Mesendoderm (in vitro differentiated cells): ENCODE measurements around the gene VWA8.

Source experiments
- DNase-seq: peaks from one replicate; pipeline ENCODE4 v3.0.0; 2013
- H2AK5ac ChIP-seq: 2 replicates; pipeline ENCODE4 v1.6.1; 2013; ENCODE audit warnings: low read length, inconsistent platforms
- H2BK120ac ChIP-seq: 2 replicates; pipeline ENCODE4 v1.6.1; 2013; ENCODE audit warnings: low read depth, mild to moderate bottlenecking, low read length, moderate library complexity, mixed read lengths
- H2BK15ac ChIP-seq: replicated peaks from 2 replicates; pipeline ENCODE4 v1.6.1; 2013; ENCODE audit warnings: low read depth, mild to moderate bottlenecking, moderate library complexity
- H2BK5ac ChIP-seq: 2 replicates; pipeline ENCODE4 v1.6.1; 2013; ENCODE audit warnings: low read length, inconsistent platforms
- H3K18ac ChIP-seq: 2 replicates; pipeline ENCODE4 v1.6.1; 2013; ENCODE audit warnings: mild to moderate bottlenecking, low read length, mixed read lengths
- H3K23ac ChIP-seq: one replicate; pipeline ENCODE4 v1.6.1; 2013; ENCODE audit warnings: low read length
- H3K27ac ChIP-seq: 2 replicates; pipeline ENCODE4 v1.5.1; 2013; ENCODE audit warnings: low read depth, mild to moderate bottlenecking, inconsistent platforms, low read length, moderate library complexity
- H3K27me3 ChIP-seq: 2 replicates; pipeline ENCODE4 v1.6.1; 2013; ENCODE audit warnings: low read length, control low read depth, mild to moderate bottlenecking, inconsistent platforms; ENCODE audit not compliant: insufficient read depth, poor library complexity
- H3K36me3 ChIP-seq: 2 replicates; pipeline ENCODE4 v1.6.1; 2013; ENCODE audit warnings: low read length, inconsistent platforms; ENCODE audit not compliant: control insufficient read depth, insufficient read depth
- H3K4ac ChIP-seq: one replicate; pipeline ENCODE4 v1.6.1; 2013; ENCODE audit warnings: low read depth, mild to moderate bottlenecking, low read length, moderate library complexity
- H3K4me1 ChIP-seq: 2 replicates; pipeline ENCODE4 v1.6.1; 2013; ENCODE audit warnings: low read depth, low read length, inconsistent platforms; ENCODE audit not compliant: control insufficient read depth
- H3K4me2 ChIP-seq: 2 replicates; pipeline ENCODE4 v1.6.1; 2013; ENCODE audit warnings: low read length
- H3K4me3 ChIP-seq: 2 replicates; pipeline ENCODE4 v1.5.1; 2013; ENCODE audit warnings: mild to moderate bottlenecking, low read length
- H3K56ac ChIP-seq: one replicate; pipeline ENCODE4 v1.6.1; 2013; ENCODE audit warnings: low read length
- H3K79me1 ChIP-seq: 2 replicates; pipeline ENCODE4 v1.6.1; 2013; ENCODE audit warnings: low read length, inconsistent platforms
- H3K79me2 ChIP-seq: 2 replicates; pipeline ENCODE4 v1.6.1; 2013; ENCODE audit warnings: mild to moderate bottlenecking, low read length; ENCODE audit not compliant: control insufficient read depth, insufficient read depth
- H3K9ac ChIP-seq: 2 replicates; pipeline ENCODE4 v1.6.1; 2013; ENCODE audit warnings: low read length, inconsistent platforms
- H4K5ac ChIP-seq: one replicate; pipeline ENCODE4 v1.6.1; 2013; ENCODE audit warnings: low read length
- H4K8ac ChIP-seq: one replicate; pipeline ENCODE4 v1.6.1; 2013; ENCODE audit warnings: low read depth, mild to moderate bottlenecking, control low read depth, low read length, moderate library complexity
- WGBS: extraction: QIAGEN DNeasy Blood & Tissue Kit; methylation state at CpG from one replicate; pipeline ENCODE4 v1.1.7; 2013; ENCODE audit warnings: low lambda C conversion rate, missing lambda C conversion rate; ENCODE audit not compliant: insufficient coverage; ENCODE audit errors: extremely low coverage; 5-methylcytosine and 5-hydroxymethylcytosine counted together

VWA8 gene

DNA sequence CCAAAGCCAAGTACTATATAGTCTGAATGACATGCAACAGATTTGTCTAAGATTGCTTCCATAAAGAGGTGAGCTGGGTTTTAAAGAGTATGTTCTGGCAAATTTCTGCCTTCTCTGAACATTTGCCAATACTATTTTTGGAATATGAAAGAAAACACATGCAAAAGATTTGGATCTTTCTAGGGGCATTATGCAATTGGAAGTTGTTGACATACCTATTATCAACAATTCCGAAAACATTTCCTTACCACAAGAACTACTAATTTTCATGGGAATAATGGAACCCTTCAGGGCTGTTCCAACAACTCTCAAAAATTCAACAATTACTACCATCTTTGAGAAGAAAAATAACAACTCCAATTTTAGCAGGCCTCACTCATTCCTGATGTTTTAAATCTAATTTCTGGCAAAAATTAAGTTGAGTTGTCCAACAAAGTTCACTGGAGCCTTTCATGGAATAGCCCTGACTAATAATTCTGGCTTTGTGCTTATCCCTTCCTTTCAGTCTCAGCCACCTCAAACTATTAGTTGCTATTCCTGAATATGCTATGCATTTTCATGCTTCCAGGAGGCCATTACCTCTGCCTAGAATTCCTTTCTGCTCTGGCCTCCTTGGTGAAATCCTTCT lies 253.6 kb downstream of the VWA8 start:
- WGBS: no CpG with 5 or more reads among the region's 1 CpG
- H3K4me3 ChIP-seq: no peak overlapping the region
- DNase-seq: no peak

DNA sequence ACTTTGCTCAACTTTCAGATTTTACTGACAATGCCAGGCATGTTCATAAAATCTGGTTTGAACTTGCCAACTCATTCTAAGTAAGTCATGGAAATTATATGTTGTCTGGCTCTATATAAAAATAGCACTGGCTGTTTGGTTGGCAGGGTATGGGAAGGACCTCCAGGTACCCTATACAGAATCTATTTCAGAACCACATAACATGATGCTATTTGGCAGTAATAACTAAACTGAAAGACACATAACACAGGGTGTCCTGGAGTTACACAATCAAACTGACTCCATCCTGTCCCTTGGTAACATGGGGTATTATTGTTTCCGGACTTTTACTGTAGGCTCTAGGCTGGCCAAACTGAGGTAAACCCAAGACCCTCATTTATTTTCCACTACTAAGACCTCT lies 254.8 kb downstream of the VWA8 start:
- Histone ChIP-seq H2BK120ac (no peak overlapping the region), H3K36me3 (no peaks in the 10 kb centered on the region), H3K9ac (no peak overlapping the region), H3K23ac (no peak overlapping the region), H3K4me1 (no peaks in the 10 kb centered on the region), H3K4ac (no peak overlapping the region), H3K79me2 (no peaks in the 10 kb centered on the region), H3K56ac (no peak overlapping the region), H4K8ac (no peak overlapping the region), H3K27me3 (no peaks in the 10 kb centered on the region), H3K79me1 (no peaks in the 10 kb centered on the region), H2BK5ac (no peak overlapping the region), H2AK5ac (no peak overlapping the region), H4K5ac (no peak overlapping the region), H3K18ac (no peak overlapping the region), H2BK15ac (no peak overlapping the region), H3K4me3 (no peak overlapping the region), H3K27ac (no peak overlapping the region), H3K4me2 (no peak overlapping the region)
- no CpG with 5 or more reads among the region's 1 CpG for WGBS
- no peak for DNase-seq

More for the DNA sequence above, 253.6 kb downstream of the VWA8 start:
- H2BK120ac ChIP-seq: no peak overlapping the region
- no peaks in the 10 kb centered on the region for H3K36me3 ChIP-seq
- H2BK5ac ChIP-seq: no peak overlapping the region
- H3K4me1 ChIP-seq: no peaks in the 10 kb centered on the region
- H3K9ac ChIP-seq: no peak overlapping the region
- H3K27ac ChIP-seq: no peak overlapping the region
- H2AK5ac ChIP-seq: no peak overlapping the region
- H3K18ac ChIP-seq: no peak overlapping the region
- H3K27me3 ChIP-seq: no peaks in the 10 kb centered on the region
- no peak overlapping the region for H3K4ac ChIP-seq
- no peak overlapping the region for H3K23ac ChIP-seq
- no peaks in the 10 kb centered on the region for H3K79me1 ChIP-seq
- H4K5ac ChIP-seq: no peak overlapping the region
- no peak overlapping the region for H4K8ac ChIP-seq
- H3K56ac ChIP-seq: no peak overlapping the region
- no peaks in the 10 kb centered on the region for H3K79me2 ChIP-seq
- H2BK15ac ChIP-seq: no peak overlapping the region
- H3K4me2 ChIP-seq: no peak overlapping the region

DNA sequence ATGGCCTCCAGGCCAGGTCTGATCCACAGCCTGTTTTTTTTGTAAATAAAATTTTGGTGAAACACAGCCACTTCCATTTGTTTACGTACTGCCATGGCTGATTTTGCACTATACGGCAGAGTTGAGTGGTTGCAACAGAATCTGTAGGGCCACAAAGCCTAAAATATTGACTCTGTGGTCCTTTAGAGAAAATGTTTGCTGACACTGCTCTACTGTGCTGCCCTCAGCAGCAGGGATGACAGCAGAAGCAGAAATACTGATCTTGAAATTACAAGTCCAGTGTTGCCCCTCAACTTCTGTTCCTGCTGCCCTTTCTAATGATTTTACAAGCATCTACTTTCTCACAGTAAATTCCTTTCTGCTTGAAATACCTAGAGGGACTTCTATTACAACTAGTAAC lies 258.4 kb downstream of the VWA8 start:
- H3K56ac ChIP-seq: no peak overlapping the region
- no peak overlapping the region for H3K4me3 ChIP-seq
- H3K4ac ChIP-seq: no peak overlapping the region
- H4K8ac ChIP-seq: no peak overlapping the region
- no CpG with 5 or more reads among the region's 2 CpGs for WGBS
- no peak overlapping the region for H3K4me2 ChIP-seq
- H2BK15ac ChIP-seq: no peak overlapping the region
- no peak overlapping the region for H3K27ac ChIP-seq
- no peak overlapping the region for H4K5ac ChIP-seq
- H2AK5ac ChIP-seq: no peak overlapping the region
- no peak overlapping the region for H2BK5ac ChIP-seq
- no peaks in the 10 kb centered on the region for H3K27me3 ChIP-seq
- no peaks in the 10 kb centered on the region for H3K79me1 ChIP-seq
- H3K4me1 ChIP-seq: peaks cover 3% of the 10 kb centered on the region
- DNase-seq: no peak
- H3K36me3 ChIP-seq: no peaks in the 10 kb centered on the region
- no peak overlapping the region for H3K18ac ChIP-seq
- H3K23ac ChIP-seq: no peak overlapping the region
- H2BK120ac ChIP-seq: no peak overlapping the region
- H3K79me2 ChIP-seq: no peaks in the 10 kb centered on the region
- no peak overlapping the region for H3K9ac ChIP-seq

DNA sequence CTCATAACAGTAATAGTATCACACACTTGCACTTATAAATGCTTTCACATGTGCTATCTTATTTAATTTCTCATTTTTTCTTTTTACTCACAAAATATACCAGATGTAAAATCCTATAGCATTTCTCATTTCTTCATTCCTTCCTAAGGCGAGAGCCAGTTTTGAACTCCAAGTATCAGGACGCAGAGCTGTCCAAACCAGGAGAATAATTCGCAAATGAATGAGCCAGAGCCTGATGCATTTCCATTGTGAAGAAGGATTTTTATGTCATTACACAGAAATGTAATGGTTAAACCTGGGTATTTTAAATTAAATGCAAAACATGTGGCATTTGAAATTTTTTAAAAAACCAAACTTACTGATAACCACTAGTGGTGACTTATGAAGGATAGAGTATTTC lies 259.2 kb downstream of the VWA8 start:
- WGBS: no CpG with 5 or more reads among the region's 3 CpGs
- no peaks in the 10 kb centered on the region for H3K36me3 ChIP-seq
- DNase-seq: no peak

DNA sequence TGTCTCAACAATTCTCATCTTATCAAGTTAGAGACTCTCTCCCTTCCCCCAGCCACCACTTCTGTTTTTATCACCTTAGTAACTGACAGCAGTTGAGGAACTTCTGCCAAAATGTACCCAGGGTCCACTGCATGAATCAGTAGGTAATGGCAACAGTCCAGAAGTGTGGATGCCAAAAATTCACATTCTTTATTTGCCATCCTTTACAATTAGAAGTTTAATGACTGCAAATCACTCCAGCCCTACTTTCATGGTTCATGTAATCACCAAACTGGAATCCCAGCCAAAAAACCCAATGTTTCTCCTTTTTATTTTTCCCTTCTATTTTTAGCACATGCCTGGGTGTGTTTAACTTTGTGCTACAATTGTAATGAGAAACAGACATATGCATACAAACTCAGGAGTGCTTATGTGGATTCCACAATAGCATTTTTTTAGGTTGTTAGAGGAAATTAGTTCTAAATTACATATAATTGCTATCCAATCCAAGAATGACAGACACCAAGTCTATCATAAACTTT lies 260.1 kb downstream of the VWA8 start:
- no peak overlapping the region for H3K27ac ChIP-seq

More for the DNA sequence above, 259.2 kb downstream of the VWA8 start:
- H2BK15ac ChIP-seq: no peak overlapping the region
- no peak overlapping the region for H3K9ac ChIP-seq
- no peak overlapping the region for H2BK120ac ChIP-seq
- H3K27ac ChIP-seq: no peak overlapping the region
- H2BK5ac ChIP-seq: no peak overlapping the region
- H3K56ac ChIP-seq: no peak overlapping the region
- no peak overlapping the region for H3K23ac ChIP-seq
- no peak overlapping the region for H4K8ac ChIP-seq
- no peaks in the 10 kb centered on the region for H3K27me3 ChIP-seq
- H3K4ac ChIP-seq: no peak overlapping the region
- H3K79me1 ChIP-seq: no peaks in the 10 kb centered on the region
- H3K79me2 ChIP-seq: no peaks in the 10 kb centered on the region
- H4K5ac ChIP-seq: no peak overlapping the region
- H3K4me1 ChIP-seq: peaks cover 10% of the 10 kb centered on the region
- H3K4me2 ChIP-seq: no peak overlapping the region
- no peak overlapping the region for H2AK5ac ChIP-seq
- no peak overlapping the region for H3K4me3 ChIP-seq
- H3K18ac ChIP-seq: no peak overlapping the region

DNA sequence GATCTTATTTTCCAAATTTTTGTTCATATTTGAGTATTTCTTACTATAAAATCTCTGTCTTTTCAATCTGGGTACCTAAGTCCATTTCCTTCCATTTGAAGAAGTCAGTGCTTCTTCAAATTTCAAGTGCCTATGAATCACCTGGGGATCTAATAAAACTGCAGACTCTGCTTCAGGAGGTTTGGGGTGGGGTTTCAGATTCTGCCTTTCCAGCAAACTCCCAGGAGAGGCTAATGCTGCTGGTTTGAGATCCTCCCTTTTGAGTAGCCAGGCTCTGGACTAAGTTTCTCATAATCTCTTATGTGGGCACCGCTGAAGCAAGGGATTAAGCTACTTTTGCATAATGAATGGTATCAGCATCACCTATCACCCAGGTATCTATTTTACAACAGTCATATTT lies 261.1 kb downstream of the VWA8 start:
- Histone ChIP-seq H3K4me1 (peaks cover 10% of the 10 kb centered on the region), H2BK15ac (no peak overlapping the region), H3K27me3 (no peaks in the 10 kb centered on the region), H3K4me3 (no peak overlapping the region), H4K5ac (no peak overlapping the region), H2BK5ac (no peak overlapping the region), H3K27ac (no peak overlapping the region), H2BK120ac (no peak overlapping the region), H3K4ac (no peak overlapping the region), H3K23ac (no peak overlapping the region), H3K4me2 (no peak overlapping the region), H3K56ac (no peak overlapping the region), H3K9ac (no peak overlapping the region), H4K8ac (no peak overlapping the region), H3K36me3 (no peaks in the 10 kb centered on the region), H3K79me2 (no peaks in the 10 kb centered on the region), H3K79me1 (no peaks in the 10 kb centered on the region), H2AK5ac (no peak overlapping the region), H3K18ac (no peak overlapping the region)
- WGBS: no CpG with 5 or more reads among the region's 1 CpG
- no peak for DNase-seq

More for the DNA sequence above, 260.1 kb downstream of the VWA8 start:
- H3K4me2 ChIP-seq: no peak overlapping the region
- no peaks in the 10 kb centered on the region for H3K36me3 ChIP-seq
- no peaks in the 10 kb centered on the region for H3K79me2 ChIP-seq
- H3K23ac ChIP-seq: no peak overlapping the region
- no peak overlapping the region for H2BK15ac ChIP-seq
- no peak overlapping the region for H2BK120ac ChIP-seq
- H2AK5ac ChIP-seq: no peak overlapping the region
- no peak overlapping the region for H3K4ac ChIP-seq
- H3K27me3 ChIP-seq: no peaks in the 10 kb centered on the region
- no peak overlapping the region for H3K4me3 ChIP-seq
- no peak overlapping the region for H3K56ac ChIP-seq
- H3K4me1 ChIP-seq: peaks cover 10% of the 10 kb centered on the region
- no peak for DNase-seq
- H2BK5ac ChIP-seq: no peak overlapping the region
- H3K79me1 ChIP-seq: no peaks in the 10 kb centered on the region
- H3K18ac ChIP-seq: no peak overlapping the region
- H4K8ac ChIP-seq: no peak overlapping the region
- H4K5ac ChIP-seq: no peak overlapping the region
- H3K9ac ChIP-seq: no peak overlapping the region
